Stimulated activated CD4-positive, alpha-beta T cell treated with anti-CD3 and anti-CD28 coated beads, Interleukin-2, amount 100 ng/mL, for 48 hours (primary cell): ENCODE data around the gene ANKRD33.

Source experiments
- DNase-seq, 2 donors: peaks; one replicate each; pipeline ENCODE4 v3.0.0-alpha.2; 2020

ANKRD33 gene

GRCh38 chr12:51887476-51888315 lies at the start of gene ANKRD33:
ANKRD33 (plus strand) TSS chr12:51888103; CDS start chr12:51888187, 84 bp downstream.
- DNase-seq = no peak

- DNase-seq = no peak
Measured at GRCh38 chr12:51838762-51839161, 49.1 kb upstream of the ANKRD33 start.

GRCh38 chr12:51839310-51839947 lies 48.5 kb upstream of the ANKRD33 start:
- DNase-seq = no peak

- no peak for DNase-seq
Measured at GRCh38 chr12:51840966-51841365, 46.9 kb upstream of the ANKRD33 start.

GRCh38 chr12:51841727-51842126 lies 46.2 kb upstream of the ANKRD33 start:
- DNase-seq = no peak

- no peak for DNase-seq
Measured at GRCh38 chr12:51844854-51845253, 43.0 kb upstream of the ANKRD33 start.

GRCh38 chr12:51845482-51845881 lies 42.4 kb upstream of the ANKRD33 start:
- DNase-seq = no peak

- no peak for DNase-seq
Measured at GRCh38 chr12:51846271-51846691, 41.6 kb upstream of the ANKRD33 start.

GRCh38 chr12:51846911-51847642 lies 40.8 kb upstream of the ANKRD33 start:
- DNase-seq = peak; percentile 33 to 41

- no peak for DNase-seq
Measured at GRCh38 chr12:51847643-51848325, 40.1 kb upstream of the ANKRD33 start.

GRCh38 chr12:51848326-51848727 lies 39.6 kb upstream of the ANKRD33 start, which contains the start of gene FIGNL2:
FIGNL2 (minus strand) TSS chr12:51848718; CDS start chr12:51822413, 26,305 bp downstream.
- no peak for DNase-seq

- DNase-seq = no peak
Measured at GRCh38 chr12:51848841-51849735, 38.8 kb upstream of the ANKRD33 start.

GRCh38 chr12:51850081-51850964 lies 37.6 kb upstream of the ANKRD33 start:
- no peak for DNase-seq

- no peak for DNase-seq
Measured at GRCh38 chr12:51850965-51851299, 37.0 kb upstream of the ANKRD33 start.

GRCh38 chr12:51851413-51852124 lies 36.3 kb upstream of the ANKRD33 start:
- DNase-seq = no peak

- no peak for DNase-seq
Measured at GRCh38 chr12:51852404-51853137, 35.3 kb upstream of the ANKRD33 start.

- no peak for DNase-seq
Measured at GRCh38 chr12:51855586-51856428, 32.1 kb upstream of the ANKRD33 start.

- DNase-seq = no peak
Measured at GRCh38 chr12:51860986-51861385, 26.9 kb upstream of the ANKRD33 start.
